Measurements from ENCODE around the gene PHACTR3.

PHACTR3 gene

GRCh38 chr20:59574308-59574707, 30.0 kb upstream of the PHACTR3 start:
- no peak for DNase-seq

GRCh38 chr20:59575216-59575615, 29.1 kb upstream of the PHACTR3 start:
- no peak for DNase-seq

GRCh38 chr20:59575653-59576052, 28.7 kb upstream of the PHACTR3 start:
- no peak for DNase-seq

GRCh38 chr20:59576216-59576953, 28.0 kb upstream of the PHACTR3 start:
- DNase-seq: no peak

- no peak for DNase-seq
Observed at GRCh38 chr20:59577037-59577808, 27.1 kb upstream of the PHACTR3 start.

GRCh38 chr20:59577809-59578435, 26.4 kb upstream of the PHACTR3 start:
- no peak for DNase-seq

- DNase-seq: no peak
Observed at GRCh38 chr20:59578436-59579403, 25.6 kb upstream of the PHACTR3 start.

- no peak for DNase-seq
Observed at GRCh38 chr20:59579404-59580145, 24.8 kb upstream of the PHACTR3 start.

- no peak for DNase-seq
Observed at GRCh38 chr20:59580146-59580946, 24.0 kb upstream of the PHACTR3 start.

GRCh38 chr20:59580991-59581401, 23.3 kb upstream of the PHACTR3 start:
- no peak for DNase-seq

GRCh38 chr20:59581993-59582679, 22.2 kb upstream of the PHACTR3 start:
- no peak for DNase-seq

GRCh38 chr20:59583428-59584277, 20.7 kb upstream of the PHACTR3 start:
- DNase-seq: no peak

GRCh38 chr20:59584278-59584925, 19.9 kb upstream of the PHACTR3 start:
- DNase-seq: no peak

GRCh38 chr20:59585714-59586409, 18.5 kb upstream of the PHACTR3 start:
- DNase-seq: no peak

GRCh38 chr20:59586613-59587012, 17.7 kb upstream of the PHACTR3 start:
- DNase-seq: no peak

GRCh38 chr20:59587570-59587969, 16.8 kb upstream of the PHACTR3 start:
- DNase-seq: no peak

GRCh38 chr20:59588236-59588855, 16.0 kb upstream of the PHACTR3 start:
- DNase-seq: no peak
